HepG2 (cell line): ENCODE results near the gene BLVRB. TPM values are rescaled to one million over a fixed set of nuclear protein-coding genes. Genes with fewer than 3 reads are reported as not detected.
A peak's percentile ranks its signal among the peaks of the same experiment; 100 is the strongest.

Source experiments
- ATF2 ChIP-seq: sonication (generic); formaldehyde crosslinking; IDR thresholded peaks from 2 replicates; pipeline ENCODE4 v1.4.0; 2020; ENCODE audit warnings: missing genetic modification reagents
- FOXJ3 ChIP-seq: sonication (generic); formaldehyde crosslinking; IDR thresholded peaks from 2 replicates; pipeline ENCODE4 v1.4.0; 2020; ENCODE audit warnings: missing genetic modification reagents, mild to moderate bottlenecking, borderline replicate concordance
- KLF11 ChIP-seq: IDR thresholded peaks from 2 replicates; pipeline ENCODE4 v1.6.1; 2016; ENCODE audit warnings: missing compliant biosample characterization
- MED8 ChIP-seq: sonication (generic); formaldehyde crosslinking; IDR thresholded peaks from 2 replicates; pipeline ENCODE4 v1.8.1; 2023; ENCODE audit warnings: mild to moderate bottlenecking, missing genetic modification reagents; ENCODE audit not compliant: insufficient replicate concordance
- NCOR1 ChIP-seq: fragments of 200-600 bp; sonication (generic); IDR thresholded peaks from 2 replicates; pipeline ENCODE4 v1.7.0; 2017; ENCODE audit warnings: antibody characterized with exemption, low read length, borderline replicate concordance
- PLRG1 ChIP-seq: fragments of 450-650 bp; conservative IDR thresholded peaks from 2 replicates; pipeline ENCODE4 v1.6.1; 2016
- RERE ChIP-seq: IDR thresholded peaks from 2 replicates; pipeline ENCODE4 v1.6.1; 2016; ENCODE audit warnings: low read depth, missing genetic modification reagents, missing compliant biosample characterization
- RFX3 ChIP-seq: IDR thresholded peaks from 2 replicates; pipeline ENCODE4 v1.6.1; 2016; ENCODE audit warnings: missing biosample characterization, missing genetic modification reagents
- TARDBP ChIP-seq: sonication (generic); formaldehyde crosslinking; IDR thresholded peaks from 2 replicates; pipeline ENCODE4 v1.8.0; 2022; ENCODE audit warnings: mild to moderate bottlenecking, missing genetic modification reagents
- THAP11 ChIP-seq: IDR thresholded peaks from 2 replicates; pipeline ENCODE4 v1.6.1; 2016; ENCODE audit warnings: missing biosample characterization, missing genetic modification reagents
- ZBTB21 ChIP-seq: sonication (generic); formaldehyde crosslinking; IDR thresholded peaks from 2 replicates; pipeline ENCODE4 v1.4.0; 2020; ENCODE audit warnings: missing genetic modification reagents
- ZNF33B ChIP-seq: sonication (generic); formaldehyde crosslinking; IDR thresholded peaks from 2 replicates; pipeline ENCODE4 v1.5.1; 2020; ENCODE audit warnings: mild to moderate bottlenecking, missing genetic modification reagents
- ZNF747 ChIP-seq: sonication (generic); formaldehyde crosslinking; IDR thresholded peaks from 2 replicates; pipeline ENCODE4 v1.8.1; 2023; ENCODE audit warnings: missing genetic modification reagents, mild to moderate bottlenecking, borderline replicate concordance
- ZNF761 ChIP-seq: sonication (generic); formaldehyde crosslinking; conservative IDR thresholded peaks from 2 replicates; pipeline ENCODE4 v1.4.0; 2020; ENCODE audit warnings: mild to moderate bottlenecking, missing genetic modification reagents
- polyA plus RNA-seq, 8 experiments: library from polyadenylated mRNA; depleted of rRNA in 3 of 8; stranded (reverse) in 7 of 8; unstranded in 1 of 8; fragments of >200 nt; fragmentation: Illumina TruSeq in 4 of 8; extraction: Trizol in 4 of 8; gene quantifications; 2 replicates each; pipeline versions ENCODE4 v1.2.1 to v1.2.3, GENCODE V29; 2011 to 2016; ENCODE audit warnings: low read depth in 4 of 8, missing spikeins in 1 of 8, mixed read lengths in 1 of 8; ENCODE audit not compliant: insufficient read depth in 1 of 8
- total RNA-seq, 5 experiments: library from RNA; depleted of rRNA; stranded (reverse); fragments of >200 nt; fragmentation: Illumina TruSeq; extraction: Trizol; gene quantifications; 2 replicates each; pipeline ENCODE4 v1.2.3, GENCODE V29; 2016; ENCODE audit warnings: low read depth in 1 of 5
- TF ChIP-seq, protein P1 (sequence below): sonication (generic); formaldehyde crosslinking; IDR thresholded peaks from 2 replicates; pipeline ENCODE4 v1.5.1; 2020; ENCODE audit warnings: mild to moderate bottlenecking, missing genetic modification reagents, borderline replicate concordance

The BLVRB gene
- total and polyA plus RNA-seq, 2 of the 13 experiments (the other 11 are each of a cell fraction or from before 2014, with no cell fraction given) = 25.9 to 51.4 TPM

- TF ChIP-seq KLF11 (no peak), ZNF33B (CRISPR knock-in tag) (no peak), MED8 (no peak), FOXJ3 (CRISPR knock-in tag) (no peak), ATF2 (0 out of 2 replicates have a peak, but pooled peaks have one; percentile 11), ZNF747 (CRISPR knock-in tag) (peak; percentile 54; the same call in 1 of the 2 replicates), THAP11 (peak; percentile 58; the same call in 1 of the 2 replicates), TARDBP (CRISPR knock-in tag) (no peak), NCOR1 (no peak), RFX3 (CRISPR knock-in tag) (no peak), RERE (CRISPR knock-in tag) (no peak), PLRG1 (no peak), ZNF761 (no peak), ZBTB21 (CRISPR knock-in tag) (no peak)
- TF ChIP-seq, protein P1, sequence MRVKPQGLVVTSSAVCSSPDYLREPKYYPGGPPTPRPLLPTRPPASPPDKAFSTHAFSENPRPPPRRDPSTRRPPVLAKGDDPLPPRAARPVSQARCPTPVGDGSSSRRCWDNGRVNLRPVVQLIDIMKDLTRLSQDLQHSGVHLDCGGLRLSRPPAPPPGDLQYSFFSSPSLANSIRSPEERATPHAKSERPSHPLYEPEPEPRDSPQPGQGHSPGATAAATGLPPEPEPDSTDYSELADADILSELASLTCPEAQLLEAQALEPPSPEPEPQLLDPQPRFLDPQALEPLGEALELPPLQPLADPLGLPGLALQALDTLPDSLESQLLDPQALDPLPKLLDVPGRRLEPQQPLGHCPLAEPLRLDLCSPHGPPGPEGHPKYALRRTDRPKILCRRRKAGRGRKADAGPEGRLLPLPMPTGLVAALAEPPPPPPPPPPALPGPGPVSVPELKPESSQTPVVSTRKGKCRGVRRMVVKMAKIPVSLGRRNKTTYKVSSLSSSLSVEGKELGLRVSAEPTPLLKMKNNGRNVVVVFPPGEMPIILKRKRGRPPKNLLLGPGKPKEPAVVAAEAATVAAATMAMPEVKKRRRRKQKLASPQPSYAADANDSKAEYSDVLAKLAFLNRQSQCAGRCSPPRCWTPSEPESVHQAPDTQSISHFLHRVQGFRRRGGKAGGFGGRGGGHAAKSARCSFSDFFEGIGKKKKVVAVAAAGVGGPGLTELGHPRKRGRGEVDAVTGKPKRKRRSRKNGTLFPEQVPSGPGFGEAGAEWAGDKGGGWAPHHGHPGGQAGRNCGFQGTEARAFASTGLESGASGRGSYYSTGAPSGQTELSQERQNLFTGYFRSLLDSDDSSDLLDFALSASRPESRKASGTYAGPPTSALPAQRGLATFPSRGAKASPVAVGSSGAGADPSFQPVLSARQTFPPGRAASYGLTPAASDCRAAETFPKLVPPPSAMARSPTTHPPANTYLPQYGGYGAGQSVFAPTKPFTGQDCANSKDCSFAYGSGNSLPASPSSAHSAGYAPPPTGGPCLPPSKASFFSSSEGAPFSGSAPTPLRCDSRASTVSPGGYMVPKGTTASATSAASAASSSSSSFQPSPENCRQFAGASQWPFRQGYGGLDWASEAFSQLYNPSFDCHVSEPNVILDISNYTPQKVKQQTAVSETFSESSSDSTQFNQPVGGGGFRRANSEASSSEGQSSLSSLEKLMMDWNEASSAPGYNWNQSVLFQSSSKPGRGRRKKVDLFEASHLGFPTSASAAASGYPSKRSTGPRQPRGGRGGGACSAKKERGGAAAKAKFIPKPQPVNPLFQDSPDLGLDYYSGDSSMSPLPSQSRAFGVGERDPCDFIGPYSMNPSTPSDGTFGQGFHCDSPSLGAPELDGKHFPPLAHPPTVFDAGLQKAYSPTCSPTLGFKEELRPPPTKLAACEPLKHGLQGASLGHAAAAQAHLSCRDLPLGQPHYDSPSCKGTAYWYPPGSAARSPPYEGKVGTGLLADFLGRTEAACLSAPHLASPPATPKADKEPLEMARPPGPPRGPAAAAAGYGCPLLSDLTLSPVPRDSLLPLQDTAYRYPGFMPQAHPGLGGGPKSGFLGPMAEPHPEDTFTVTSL (CRISPR knock-in tag) = no peak
These were observed 31.9 kb downstream of the BLVRB start (continued) for GRCh38 chr19:40433391-40434216.
